ENCODE data around the gene ZNF106.

Gene ZNF106

GRCh38 chr15:42405863-42406482, 85.0 kb downstream of the ZNF106 start:
- no peak for DNase-seq (ENCODE audit: low read depth)

GRCh38 chr15:42404461-42405235, 86.3 kb downstream of the ZNF106 start:
- DNase-seq (ENCODE audit: low read depth) = no peak

GRCh38 chr15:42403389-42403788, 87.6 kb downstream of the ZNF106 start:
- no peak for DNase-seq (ENCODE audit: low read depth)

- DNase-seq (ENCODE audit: low read depth) = no peak
These were observed 88.3 kb downstream of the ZNF106 start for GRCh38 chr15:42402455-42403205.

- no peak for DNase-seq (ENCODE audit: low read depth)
These were observed 89.1 kb downstream of the ZNF106 start for GRCh38 chr15:42401544-42402454.

- no peak for DNase-seq (ENCODE audit: low read depth)
These were observed 95.1 kb downstream of the ZNF106 start for GRCh38 chr15:42395838-42396237.

- no peak for DNase-seq (ENCODE audit: low read depth)
These were observed 96.8 kb downstream of the ZNF106 start for GRCh38 chr15:42394106-42394505.

GRCh38 chr15:42392309-42393024, 98.5 kb downstream of the ZNF106 start:
- no peak for DNase-seq (ENCODE audit: low read depth)

- no peak for DNase-seq (ENCODE audit: low read depth)
These were observed 103.3 kb downstream of the ZNF106 start for GRCh38 chr15:42387603-42388002.

- DNase-seq (ENCODE audit: low read depth) = no peak
These were observed 104.8 kb downstream of the ZNF106 start for GRCh38 chr15:42385980-42386700.

- peak; percentile 26 for DNase-seq (ENCODE audit: low read depth)
These were observed 105.5 kb downstream of the ZNF106 start for GRCh38 chr15:42385206-42385979.

GRCh38 chr15:42384597-42384996, 106.3 kb downstream of the ZNF106 start:
- no peak for DNase-seq (ENCODE audit: low read depth)

GRCh38 chr15:42378011-42378410, 112.9 kb downstream of the ZNF106 start:
- DNase-seq (ENCODE audit: low read depth) = no peak

- DNase-seq (ENCODE audit: low read depth) = no peak
These were observed 115.0 kb downstream of the ZNF106 start for GRCh38 chr15:42375941-42376340.

- no peak for DNase-seq (ENCODE audit: low read depth)
These were observed 115.7 kb downstream of the ZNF106 start for GRCh38 chr15:42375252-42375651.

- no peak for DNase-seq (ENCODE audit: low read depth)
These were observed 116.1 kb downstream of the ZNF106 start for GRCh38 chr15:42374810-42375209.

- DNase-seq (ENCODE audit: low read depth) = no peak
These were observed 117.0 kb downstream of the ZNF106 start for GRCh38 chr15:42373936-42374335.

GRCh38 chr15:42373274-42373673, 117.7 kb downstream of the ZNF106 start:
- DNase-seq (ENCODE audit: low read depth) = no peak

GRCh38 chr15:42371096-42371495, 119.8 kb downstream of the ZNF106 start:
- DNase-seq (ENCODE audit: low read depth) = no peak

GRCh38 chr15:42368096-42368495, 122.8 kb downstream of the ZNF106 start:
- no peak for DNase-seq (ENCODE audit: low read depth)

Measured in fibroblast of the conjunctiva (primary cell).